GM15510 (cell line): ENCODE measurements around the gene VHLL.

Source experiments
- POLR2A ChIP-seq: IDR thresholded peaks from 3 replicates; pipeline ENCODE4 v1.6.1; 2011; ENCODE audit warnings: borderline replicate concordance; ENCODE audit not compliant: insufficient read length; ENCODE audit errors: extremely low read depth

The VHLL gene

DNA sequence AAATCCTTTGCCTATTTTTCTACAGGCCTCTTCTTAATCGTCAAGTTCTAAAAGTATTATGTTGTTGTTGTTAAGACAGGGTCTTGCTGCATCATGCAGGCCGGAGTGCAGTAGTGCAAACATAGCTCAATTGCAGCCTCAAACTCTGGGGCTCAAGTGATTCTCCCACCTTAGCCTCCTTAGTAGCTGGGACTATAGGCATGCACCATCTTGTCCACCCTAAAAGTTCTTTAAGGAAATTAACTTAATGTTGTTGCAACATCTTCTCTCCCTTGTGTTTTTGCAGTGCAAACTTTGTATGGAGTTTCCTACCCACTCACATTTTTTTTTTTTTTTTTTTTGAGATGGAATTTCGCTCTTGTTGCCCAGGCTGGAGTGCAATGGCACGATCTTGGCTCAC, 4.1 kb upstream of the VHLL start:
- TF ChIP-seq POLR2A, result no peak

DNA sequence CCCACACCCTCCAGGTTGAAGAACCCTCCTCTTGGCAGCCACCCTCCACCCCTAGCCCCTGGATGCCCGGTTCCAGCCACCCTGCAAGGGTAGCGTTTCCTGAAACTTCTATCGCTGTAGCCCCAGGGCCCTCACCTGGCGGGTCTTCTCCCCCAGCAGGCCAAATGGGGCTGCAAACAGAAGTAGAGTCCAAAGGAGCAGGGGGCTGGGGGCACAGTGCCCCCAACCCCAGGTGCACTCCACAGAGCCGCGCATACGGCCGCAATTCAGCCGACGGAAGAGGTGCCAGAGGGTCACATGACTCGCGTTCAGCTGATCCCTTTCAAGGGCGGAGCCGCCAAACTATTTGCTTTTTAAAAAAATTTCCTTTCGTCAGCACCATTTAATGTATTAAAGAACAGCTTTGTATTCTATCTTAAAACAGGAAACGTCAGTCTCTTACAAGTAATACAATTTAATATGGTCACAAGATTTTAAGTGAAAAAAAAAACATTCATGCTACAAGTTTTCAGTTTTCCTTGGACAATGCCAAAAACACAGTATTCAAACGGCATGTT, 3.6 kb downstream of the VHLL start, which contains the start of gene GLMP:
Gene GLMP, minus strand, starts transcription at position 289 of the 557 bp plus-strand sequence. Its CDS starts 34 bp downstream, at position 255.
- TF ChIP-seq POLR2A, result peak; percentile 60

DNA sequence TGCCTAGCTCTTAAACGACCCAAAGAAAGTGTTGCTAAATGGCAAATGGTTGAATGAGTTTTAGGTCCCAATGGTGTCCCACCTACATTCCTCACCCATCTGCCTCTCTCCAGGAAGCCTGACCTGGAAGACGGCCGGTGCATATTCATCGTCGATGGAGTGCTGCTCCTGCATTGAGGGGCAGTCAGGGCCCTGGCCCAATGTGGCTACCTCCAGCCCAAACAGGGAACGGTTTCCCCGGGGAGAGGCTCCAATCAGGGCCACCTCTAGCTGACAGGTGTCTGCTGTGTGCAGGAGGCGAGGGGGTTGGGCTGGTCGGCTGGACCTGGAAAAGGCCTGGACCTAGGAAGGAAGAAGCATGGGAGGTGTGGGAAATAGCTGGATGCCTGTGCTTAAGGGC, 5.2 kb downstream of the VHLL start:
- TF ChIP-seq POLR2A, result no peak

DNA sequence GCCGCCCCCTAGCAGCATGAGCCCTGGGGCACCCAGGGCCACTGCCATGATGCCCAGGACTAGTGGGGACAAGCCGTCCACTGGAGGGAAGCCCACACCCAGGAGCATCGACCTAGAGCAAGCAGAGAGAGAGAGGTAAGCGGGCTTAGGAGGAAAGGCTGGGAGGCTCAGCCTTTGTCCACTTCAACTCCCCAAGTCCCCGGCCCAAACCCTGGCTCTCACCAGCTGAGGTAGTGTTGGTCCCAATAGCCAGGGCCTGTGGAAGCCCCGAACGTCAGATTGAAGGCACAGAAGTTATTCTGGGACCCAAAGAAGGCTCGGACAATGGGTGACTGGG, 6.0 kb downstream of the VHLL start:
- TF ChIP-seq POLR2A, result no peak

DNA sequence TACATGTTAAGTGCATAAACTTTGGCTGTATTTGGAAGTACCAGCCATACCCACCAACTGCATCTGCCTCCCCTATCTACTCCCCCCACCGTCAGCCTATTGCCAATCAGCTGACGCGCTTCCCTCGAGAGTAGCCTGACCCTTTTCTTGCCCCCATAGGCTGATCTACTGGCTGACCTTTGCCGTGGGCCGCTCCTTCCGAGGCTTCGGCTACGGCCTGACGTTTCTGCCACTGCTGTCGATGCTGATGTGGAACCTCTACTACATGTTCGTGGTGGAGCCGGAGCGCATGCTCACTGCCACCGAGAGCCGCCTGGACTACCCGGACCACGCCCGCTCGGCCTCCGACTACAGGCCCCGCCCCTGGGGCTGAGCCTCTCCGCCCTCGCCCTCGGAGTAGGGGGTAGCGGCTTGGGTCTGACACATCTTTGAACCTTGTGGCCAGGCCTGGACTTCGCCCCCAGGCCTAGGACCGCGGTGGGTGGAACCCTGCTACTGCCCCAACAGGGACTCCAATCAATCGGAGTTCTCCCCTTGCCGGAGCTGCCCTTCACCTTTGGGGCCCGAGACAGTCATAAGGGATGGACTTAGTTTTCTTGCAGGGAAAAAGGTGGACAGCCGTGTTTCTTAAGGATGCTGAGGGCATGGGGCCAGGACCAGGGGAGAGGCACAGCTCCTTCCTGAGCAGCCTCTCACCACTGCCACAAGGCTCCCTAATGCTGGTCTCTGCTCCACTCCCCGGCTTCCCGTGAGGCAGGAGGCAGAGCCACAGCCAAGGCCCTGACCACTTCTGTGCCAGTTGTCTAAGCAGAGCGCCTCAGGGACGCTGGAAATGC, 7.7 kb downstream of the VHLL start:
- TF ChIP-seq POLR2A, result no peak

DNA sequence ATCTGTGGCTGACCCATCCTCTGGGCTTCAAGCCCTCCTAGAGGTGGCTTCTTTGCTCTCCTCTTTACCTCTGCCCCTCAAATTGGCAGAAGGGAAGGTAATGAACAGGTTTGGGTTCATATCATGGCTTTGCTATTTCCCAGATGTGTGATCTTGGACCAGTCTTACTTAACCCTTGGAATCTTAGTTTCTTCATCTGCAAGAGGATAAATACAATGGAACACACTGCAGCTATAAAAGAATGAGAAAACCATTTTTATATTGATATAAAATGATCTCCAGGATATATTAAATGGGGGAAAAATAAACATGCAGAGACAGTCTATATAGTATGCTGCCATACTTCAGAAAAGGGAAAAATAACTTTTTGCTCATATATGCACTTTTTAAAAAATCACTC, 9.2 kb downstream of the VHLL start:
- TF ChIP-seq POLR2A, result no peak

DNA sequence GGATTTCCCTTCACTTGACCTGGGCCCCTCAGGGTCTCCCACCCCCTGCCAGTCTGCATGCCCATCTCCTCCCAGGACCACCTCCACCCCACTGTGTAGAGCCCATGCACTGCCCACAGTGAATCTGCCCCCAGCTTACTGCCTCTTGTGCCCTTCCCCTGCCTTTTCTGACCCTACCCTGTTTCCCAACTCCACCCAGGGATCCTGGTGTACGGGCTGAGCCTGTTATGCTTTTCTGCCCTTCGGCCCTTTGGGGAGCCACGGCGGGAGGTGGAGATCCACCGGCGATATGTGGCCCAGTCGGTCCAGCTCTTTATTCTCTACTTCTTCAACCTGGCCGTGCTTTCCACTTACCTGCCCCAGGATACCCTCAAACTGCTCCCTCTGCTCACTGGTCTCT, 13.0 kb downstream of the VHLL start:
- no peak for TF ChIP-seq POLR2A

DNA sequence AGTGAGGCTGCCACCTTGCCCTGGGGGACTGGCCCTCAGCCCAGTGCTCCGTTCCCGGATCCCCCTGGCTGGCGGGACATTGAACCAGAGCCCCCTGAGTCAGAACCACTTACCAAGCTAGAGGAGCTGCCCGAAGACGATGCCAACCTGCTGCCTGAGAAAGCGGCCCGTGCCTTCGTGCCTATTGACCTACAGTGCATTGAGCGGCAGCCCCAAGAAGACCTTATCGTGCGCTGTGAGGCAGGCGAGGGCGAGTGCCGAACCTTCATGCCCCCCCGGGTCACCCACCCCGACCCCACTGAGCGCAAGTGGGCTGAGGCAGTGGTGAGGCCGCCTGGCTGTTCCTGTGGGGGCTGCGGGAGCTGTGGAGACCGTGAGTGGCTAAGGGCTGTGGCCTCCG, 13.7 kb downstream of the VHLL start:
- TF ChIP-seq POLR2A, result no peak

DNA sequence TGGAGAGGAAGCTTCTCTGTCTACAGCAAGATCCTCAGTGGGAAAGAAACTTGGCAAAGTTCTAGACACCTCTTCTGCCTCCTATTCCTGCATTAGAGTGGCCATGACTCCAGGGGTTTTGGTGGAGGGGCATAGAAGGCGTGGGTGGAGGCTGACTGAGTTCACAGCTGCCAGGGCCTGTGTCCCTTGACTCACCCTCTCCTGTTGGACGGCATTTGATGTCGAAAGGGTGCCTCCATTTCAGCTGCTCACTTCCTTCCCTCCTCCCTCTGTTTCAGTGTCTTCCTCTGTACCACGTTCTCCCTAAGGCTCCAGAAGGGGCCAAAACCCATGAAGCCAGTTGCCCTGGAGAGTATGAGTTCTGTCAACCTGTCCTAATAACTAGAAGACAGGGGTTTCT, 14.3 kb downstream of the VHLL start:
- no peak for TF ChIP-seq POLR2A

DNA sequence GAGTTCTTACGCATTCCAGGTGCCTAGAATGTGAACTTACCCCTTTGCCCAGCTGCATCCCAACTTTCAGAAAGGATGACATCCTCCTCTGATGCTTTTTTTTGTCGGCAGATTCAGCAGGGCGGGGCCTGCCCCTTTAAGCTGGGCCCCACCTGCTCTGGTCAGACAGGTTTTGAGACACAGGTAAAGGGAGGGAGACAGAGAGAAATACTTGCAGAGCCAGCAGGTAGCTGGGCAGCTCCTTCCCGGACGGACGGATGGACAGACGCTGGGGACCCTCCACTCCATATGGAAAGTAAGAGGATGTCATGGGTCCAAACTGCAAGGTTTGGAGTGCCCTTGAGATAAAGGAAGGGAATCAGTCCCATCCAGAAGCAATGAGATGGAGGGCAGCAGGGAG, 15.0 kb downstream of the VHLL start, which contains the start of gene TMEM79:
Gene TMEM79, plus strand, starts transcription at position 214 of the 400 bp plus-strand sequence. CDS start 902 bp downstream, outside the sequence.
- no peak for TF ChIP-seq POLR2A

DNA sequence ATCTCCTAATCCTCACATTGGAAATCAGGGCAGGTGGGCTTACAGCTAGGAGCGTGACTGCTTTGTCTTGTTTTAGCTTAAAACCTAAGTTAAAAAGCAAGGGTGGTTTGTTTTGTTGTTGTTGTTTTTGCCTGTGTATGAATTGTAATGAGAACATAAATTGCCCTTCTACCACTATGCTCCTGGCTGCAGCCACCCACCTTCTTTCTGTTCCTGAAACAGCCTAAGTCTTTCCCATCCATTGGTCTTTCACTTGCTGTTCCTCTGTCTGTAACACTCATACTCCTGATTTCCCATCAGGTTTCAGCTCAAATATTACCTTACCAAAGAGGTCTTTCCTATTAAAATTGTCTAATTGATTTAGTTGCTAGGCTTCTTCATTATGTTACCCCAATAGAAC, 15.6 kb downstream of the VHLL start:
- TF ChIP-seq POLR2A, result no peak

DNA sequence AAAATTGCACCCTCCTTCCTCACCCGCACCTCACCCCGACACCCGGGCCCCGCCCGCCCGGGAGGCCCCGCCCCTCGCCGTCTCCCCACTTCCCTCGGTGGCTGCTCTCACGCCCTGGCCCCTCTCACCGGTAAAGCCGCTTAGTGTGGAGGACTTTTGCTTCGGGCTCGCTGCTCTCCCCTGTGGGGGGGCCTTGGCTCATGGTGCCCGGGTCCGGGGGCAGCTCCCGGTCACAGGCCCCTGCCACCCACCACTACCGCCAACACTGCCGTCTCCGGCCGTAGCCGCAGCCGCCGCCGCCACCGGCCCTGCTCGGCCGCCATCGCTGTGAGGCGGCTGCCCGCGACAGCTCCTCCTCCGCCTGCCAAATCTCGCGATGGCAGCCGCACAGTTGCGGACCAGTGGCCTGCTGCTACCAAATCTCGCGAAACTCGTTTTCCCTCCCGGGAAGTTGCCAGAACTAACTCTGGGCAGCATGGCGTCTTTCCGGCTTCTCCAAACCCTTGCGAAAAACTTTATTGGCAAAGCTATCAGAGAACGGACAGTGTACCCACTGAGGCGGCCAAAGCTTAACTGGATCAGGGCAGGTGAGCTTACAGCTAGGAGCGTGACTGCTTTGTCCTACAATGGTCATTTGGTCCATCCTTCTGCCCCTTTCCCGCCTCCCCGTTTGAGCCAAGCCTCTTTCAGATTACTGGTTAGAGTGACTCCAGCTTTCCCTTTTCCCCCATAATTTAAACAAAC, 16.5 kb downstream of the VHLL start, which contains the start of gene SMG5:
Gene SMG5, minus strand, starts transcription at position 347 of the 744 bp plus-strand sequence. Its CDS starts 145 bp downstream, at position 202.
- TF ChIP-seq POLR2A, result peak; percentile 97

DNA sequence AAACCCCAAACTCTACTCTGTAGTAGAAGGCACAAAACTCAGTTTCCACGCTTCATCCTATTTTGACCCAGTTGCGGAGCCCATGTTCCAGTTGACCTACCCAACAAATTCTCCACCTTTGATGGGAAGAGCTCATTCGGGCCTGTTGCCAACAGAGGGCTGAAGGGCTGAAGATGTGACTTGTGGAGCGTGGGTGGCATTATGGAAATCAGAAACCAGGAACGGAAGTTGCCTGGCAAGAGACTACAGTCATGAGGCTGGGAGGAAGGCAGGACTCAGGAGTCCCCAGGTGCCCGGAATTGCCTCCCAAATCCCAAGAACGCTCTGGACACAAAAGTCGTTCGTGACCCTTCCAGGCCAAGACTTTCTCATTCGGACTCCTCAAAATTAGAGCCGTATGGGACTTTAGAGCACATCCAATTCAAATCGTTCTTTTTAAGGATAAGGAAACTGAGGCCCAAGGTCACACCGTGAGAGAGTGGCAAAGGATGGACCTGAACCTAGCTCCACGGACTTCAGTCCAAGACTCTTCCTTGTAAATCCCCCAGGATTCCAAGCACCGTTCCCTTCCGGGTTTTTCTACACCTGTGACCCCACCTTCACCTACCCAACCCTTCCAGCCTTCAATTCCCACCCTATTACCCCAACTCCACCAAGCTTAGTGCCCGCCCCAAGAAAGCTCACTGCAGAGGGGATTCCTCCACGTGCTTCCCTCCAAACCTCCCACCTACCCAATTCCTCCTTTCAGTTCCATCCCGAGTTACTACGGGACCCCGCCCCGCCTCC, 17.2 kb downstream of the VHLL start:
- TF ChIP-seq POLR2A, result peak; percentile 37

DNA sequence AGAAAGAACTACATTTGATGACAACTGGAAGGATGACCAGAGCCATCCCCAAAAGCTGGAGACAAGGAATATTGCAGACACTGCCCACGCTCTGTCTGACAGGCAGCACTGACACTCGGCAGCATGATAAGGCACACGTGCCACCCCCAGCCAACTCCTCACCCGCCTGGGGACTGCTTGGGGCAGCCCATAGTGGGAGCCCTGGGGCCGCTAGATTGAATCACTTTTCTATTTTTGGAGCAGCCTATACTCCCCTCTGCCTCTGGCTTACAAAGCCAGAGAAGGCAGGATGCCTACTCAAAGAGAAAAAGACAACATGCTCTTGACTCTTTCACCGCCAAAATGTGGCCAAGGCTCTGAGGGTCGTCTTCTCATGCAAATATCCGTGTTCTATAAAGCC, 17.8 kb downstream of the VHLL start:
- no peak for TF ChIP-seq POLR2A
